ENCODE results near the gene ELF5.

ELF5 gene

GRCh38 chr11:34495239-34495723, 18.3 kb downstream of the ELF5 start:
- Histone ChIP-seq H3K4ac (ENCODE audit: low read depth in 1 of 2, low read length in 2 of 2) (no peak overlapping the region), H3K23ac (ENCODE audit: low read length in 2 of 2) (no peak overlapping the region), H3K27me3 (ENCODE audit: control insufficient read depth in 1 of 2, insufficient read depth in 1 of 2, low read length in 2 of 2) (peaks cover 11 to 14% of the 10 kb centered on the region in 2 experiments), H2BK15ac (ENCODE audit: low read depth, poor library complexity, severe bottlenecking) (no peak overlapping the region), H3K27ac (ENCODE audit: low read length, poor library complexity, severe bottlenecking) (no peak overlapping the region), H2AK5ac (ENCODE audit: low read length, severe bottlenecking) (no peak overlapping the region), H3K4me2 (ENCODE audit: low read length, poor library complexity, severe bottlenecking) (no peak overlapping the region), H3K4me1 (ENCODE audit: control insufficient read depth, insufficient read depth, low read depth, low read length) (peaks cover 1% of the 10 kb centered on the region), H4K8ac (ENCODE audit: low read length) (no peak overlapping the region), H2BK12ac (ENCODE audit: low read length in 2 of 2) (no peak overlapping the region), H3K9ac (ENCODE audit: low read length) (no peak overlapping the region), H4K91ac (ENCODE audit: low read length) (no peak overlapping the region), H3K4me3 (ENCODE audit: insufficient read depth in 1 of 2, low read depth in 1 of 2, low read length in 2 of 2) (no peak overlapping the region), H3K9me3 (ENCODE audit: control insufficient read depth, low read length) (no peaks in the 10 kb centered on the region), H3K36me3 (ENCODE audit: control insufficient read depth in 1 of 2, insufficient read depth in 2 of 2, low read depth in 1 of 2, low read length in 2 of 2) (no peaks in the 10 kb centered on the region), H3K14ac (ENCODE audit: low read length in 2 of 2) (no peak overlapping the region), H3K79me1 (replicated peaks; ENCODE audit: low read length, poor library complexity, severe bottlenecking) (no peaks in the 10 kb centered on the region), H2BK5ac (ENCODE audit: low read depth, low read length, poor library complexity, severe bottlenecking) (no peak overlapping the region), H2BK120ac (ENCODE audit: low read depth, low read length) (no peak overlapping the region), H2AFZ (ENCODE audit: low read depth, low read length) (no peak overlapping the region), H3K18ac (ENCODE audit: low read depth in 1 of 2, low read length in 2 of 2) (no peak overlapping the region)
- 83% methylated on average over 6 of the region's 12 CpGs for WGBS
- DNase-seq: no peak

GRCh38 chr11:34493926-34494595, 19.5 kb downstream of the ELF5 start:
- no peak for DNase-seq
- 72% methylated on average over 3 of the region's 4 CpGs for WGBS
- Histone ChIP-seq H4K8ac (ENCODE audit: low read length) (no peak overlapping the region), H3K27ac (ENCODE audit: low read length, poor library complexity, severe bottlenecking) (no peak overlapping the region), H3K4me2 (ENCODE audit: low read length, poor library complexity, severe bottlenecking) (no peak overlapping the region), H3K9ac (ENCODE audit: low read length) (no peak overlapping the region), H3K4me1 (ENCODE audit: control insufficient read depth, insufficient read depth, low read depth, low read length) (peaks cover 1% of the 10 kb centered on the region), H2BK5ac (ENCODE audit: low read depth, low read length, poor library complexity, severe bottlenecking) (no peak overlapping the region), H3K36me3 (ENCODE audit: control insufficient read depth in 1 of 2, insufficient read depth in 2 of 2, low read depth in 1 of 2, low read length in 2 of 2) (no peaks in the 10 kb centered on the region), H2BK120ac (ENCODE audit: low read depth, low read length) (no peak overlapping the region), H4K91ac (ENCODE audit: low read length) (no peak overlapping the region), H2AFZ (ENCODE audit: low read depth, low read length) (no peak overlapping the region), H3K4ac (ENCODE audit: low read depth in 1 of 2, low read length in 2 of 2) (no peak overlapping the region), H3K14ac (ENCODE audit: low read length in 2 of 2) (no peak overlapping the region), H3K18ac (ENCODE audit: low read depth in 1 of 2, low read length in 2 of 2) (no peak overlapping the region), H2BK15ac (ENCODE audit: low read depth, poor library complexity, severe bottlenecking) (no peak overlapping the region), H2AK5ac (ENCODE audit: low read length, severe bottlenecking) (no peak overlapping the region), H3K4me3 (ENCODE audit: insufficient read depth in 1 of 2, low read depth in 1 of 2, low read length in 2 of 2) (no peak overlapping the region), H3K23ac (ENCODE audit: low read length in 2 of 2) (no peak overlapping the region), H3K79me1 (replicated peaks; ENCODE audit: low read length, poor library complexity, severe bottlenecking) (no peaks in the 10 kb centered on the region), H3K9me3 (ENCODE audit: control insufficient read depth, low read length) (no peaks in the 10 kb centered on the region), H2BK12ac (ENCODE audit: low read length in 2 of 2) (no peak overlapping the region), H3K27me3 (ENCODE audit: control insufficient read depth in 1 of 2, insufficient read depth in 1 of 2, low read length in 2 of 2) (peaks cover 12 to 20% of the 10 kb centered on the region in 2 experiments)

DNA sequence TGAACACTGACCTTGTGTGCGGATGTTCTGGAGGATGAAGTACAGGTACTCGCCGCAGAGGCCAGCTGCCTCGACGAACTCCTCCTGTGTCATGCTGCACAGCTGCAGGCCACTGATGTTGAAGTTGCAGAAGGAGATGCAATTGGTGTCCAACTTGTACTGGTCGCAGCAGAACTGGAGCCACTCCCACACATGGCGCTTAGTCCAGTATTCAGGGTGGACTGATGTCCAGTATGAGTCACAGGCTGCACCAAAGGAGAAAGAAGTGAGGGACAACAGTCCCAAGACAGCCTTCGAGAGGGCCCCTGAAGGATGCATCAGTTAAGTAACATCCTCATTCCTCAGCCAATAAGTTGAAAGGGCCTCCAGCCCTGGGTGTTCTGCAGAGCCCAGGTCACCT, 20.1 kb downstream of the ELF5 start:
- Histone ChIP-seq H4K91ac (ENCODE audit: low read length) (no peak overlapping the region), H3K4me2 (ENCODE audit: low read length, poor library complexity, severe bottlenecking) (no peak overlapping the region), H3K27me3 (ENCODE audit: control insufficient read depth in 1 of 2, insufficient read depth in 1 of 2, low read length in 2 of 2) (peaks cover 16 to 26% of the 10 kb centered on the region in 2 experiments), H3K4me1 (ENCODE audit: control insufficient read depth, insufficient read depth, low read depth, low read length) (peaks cover 1% of the 10 kb centered on the region), H2BK15ac (ENCODE audit: low read depth, poor library complexity, severe bottlenecking) (no peak overlapping the region), H3K27ac (ENCODE audit: low read length, poor library complexity, severe bottlenecking) (no peak overlapping the region), H2AK5ac (ENCODE audit: low read length, severe bottlenecking) (no peak overlapping the region), H2BK12ac (ENCODE audit: low read length in 2 of 2) (no peak overlapping the region), H3K4ac (ENCODE audit: low read depth in 1 of 2, low read length in 2 of 2) (no peak overlapping the region), H3K18ac (ENCODE audit: low read depth in 1 of 2, low read length in 2 of 2) (no peak overlapping the region), H3K79me1 (replicated peaks; ENCODE audit: low read length, poor library complexity, severe bottlenecking) (no peaks in the 10 kb centered on the region), H3K36me3 (ENCODE audit: control insufficient read depth in 1 of 2, insufficient read depth in 2 of 2, low read depth in 1 of 2, low read length in 2 of 2) (no peaks in the 10 kb centered on the region), H3K9ac (ENCODE audit: low read length) (no peak overlapping the region), H2AFZ (ENCODE audit: low read depth, low read length) (no peak overlapping the region), H3K23ac (ENCODE audit: low read length in 2 of 2) (no peak overlapping the region), H3K4me3 (ENCODE audit: insufficient read depth in 1 of 2, low read depth in 1 of 2, low read length in 2 of 2) (no peak overlapping the region), H4K8ac (ENCODE audit: low read length) (no peak overlapping the region), H3K9me3 (ENCODE audit: control insufficient read depth, low read length) (no peaks in the 10 kb centered on the region), H2BK120ac (ENCODE audit: low read depth, low read length) (no peak overlapping the region), H2BK5ac (ENCODE audit: low read depth, low read length, poor library complexity, severe bottlenecking) (no peak overlapping the region), H3K14ac (ENCODE audit: low read length in 2 of 2) (no peak overlapping the region)
- WGBS: 84% methylated on average over 8 of the region's 8 CpGs
- no peak for DNase-seq

GRCh38 chr11:34492806-34493414, 20.7 kb downstream of the ELF5 start:
- H3K9ac ChIP-seq (ENCODE audit: low read length): peak overlapping the region; percentile 38
- no peak overlapping the region for H2BK120ac ChIP-seq (ENCODE audit: low read depth, low read length)
- H3K4me1 ChIP-seq (ENCODE audit: control insufficient read depth, insufficient read depth, low read depth, low read length): peaks cover 1% of the 10 kb centered on the region
- H3K36me3 ChIP-seq (ENCODE audit: control insufficient read depth in 1 of 2, insufficient read depth in 2 of 2, low read depth in 1 of 2, low read length in 2 of 2): no peaks in the 10 kb centered on the region
- H2BK12ac ChIP-seq (ENCODE audit: low read length in 2 of 2): no peak overlapping the region
- no peak overlapping the region for H3K18ac ChIP-seq (ENCODE audit: low read depth in 1 of 2, low read length in 2 of 2)
- H2AK5ac ChIP-seq (ENCODE audit: low read length, severe bottlenecking): no peak overlapping the region
- H3K27ac ChIP-seq (ENCODE audit: low read length, poor library complexity, severe bottlenecking): no peak overlapping the region
- H3K79me1 ChIP-seq (replicated peaks; ENCODE audit: low read length, poor library complexity, severe bottlenecking): no peaks in the 10 kb centered on the region
- H4K8ac ChIP-seq (ENCODE audit: low read length): no peak overlapping the region
- no peak overlapping the region for H2BK15ac ChIP-seq (ENCODE audit: low read depth, poor library complexity, severe bottlenecking)
- H3K27me3 ChIP-seq (ENCODE audit: control insufficient read depth in 1 of 2, insufficient read depth in 1 of 2, low read length in 2 of 2): peaks cover 16 to 32% of the 10 kb centered on the region in 2 experiments
- 53% methylated on average over 8 of the region's 8 CpGs for WGBS
- H4K91ac ChIP-seq (ENCODE audit: low read length): no peak overlapping the region
- no peak overlapping the region for H3K4ac ChIP-seq (ENCODE audit: low read depth in 1 of 2, low read length in 2 of 2)
- no peak overlapping the region for H3K4me3 ChIP-seq (ENCODE audit: insufficient read depth in 1 of 2, low read depth in 1 of 2, low read length in 2 of 2)
- H3K23ac ChIP-seq (ENCODE audit: low read length in 2 of 2): no peak overlapping the region
- H3K9me3 ChIP-seq (ENCODE audit: control insufficient read depth, low read length): no peaks in the 10 kb centered on the region
- peak; percentile 59 for DNase-seq
- H2AFZ ChIP-seq (ENCODE audit: low read depth, low read length): no peak overlapping the region
- no peak overlapping the region for H3K4me2 ChIP-seq (ENCODE audit: low read length, poor library complexity, severe bottlenecking)
- H3K14ac ChIP-seq (ENCODE audit: low read length in 2 of 2): no peak overlapping the region
- no peak overlapping the region for H2BK5ac ChIP-seq (ENCODE audit: low read depth, low read length, poor library complexity, severe bottlenecking)

All from mesenchymal stem cell (in vitro differentiated cells and primary cell).